GM23248 (cell line): ENCODE data around the gene TMEM187. TPM values are rescaled to one million over a fixed set of nuclear protein-coding genes. Genes with fewer than 3 reads are reported as not detected.
A peak's percentile ranks its signal among the peaks of the same experiment; 100 is the strongest.

ENCODE experiments used
- DNase-seq: peaks from one replicate; pipeline ENCODE4 v3.0.0-alpha.2; 2015
- H2AFZ ChIP-seq: fragments of 200-600 bp; sonication (generic); 2 replicates; pipeline ENCODE4 v1.6.1; 2016; ENCODE audit warnings: antibody characterized with exemption
- H3F3A ChIP-seq: fragments of 200-600 bp; sonication (generic); 2 replicates; pipeline ENCODE4 v1.6.1; 2016; ENCODE audit warnings: mild to moderate bottlenecking, antibody characterized with exemption, mixed run types; ENCODE audit not compliant: insufficient read depth
- H3K27ac ChIP-seq: fragments of 200-600 bp; sonication (generic); 2 replicates; pipeline ENCODE4 v1.5.1; 2016; ENCODE audit warnings: mild to moderate bottlenecking
- H3K27me3 ChIP-seq: fragments of 200-600 bp; sonication (generic); replicated peaks from 2 replicates; pipeline ENCODE4 v1.6.1; 2016; ENCODE audit warnings: mild to moderate bottlenecking; ENCODE audit not compliant: insufficient read depth
- H3K36me3 ChIP-seq: fragments of 200-600 bp; sonication (generic); 2 replicates; pipeline ENCODE4 v1.6.1; 2016; ENCODE audit warnings: low read depth, mild to moderate bottlenecking
- H3K4me1 ChIP-seq: fragments of 200-600 bp; sonication (generic); 2 replicates; pipeline ENCODE4 v1.6.1; 2016; ENCODE audit warnings: mild to moderate bottlenecking; ENCODE audit not compliant: insufficient read depth
- H3K4me2 ChIP-seq: fragments of 200-600 bp; sonication (generic); one replicate; pipeline ENCODE4 v1.6.1; 2016; ENCODE audit warnings: mild to moderate bottlenecking; ENCODE audit not compliant: unreplicated experiment
- H3K4me3 ChIP-seq: fragments of 200-600 bp; sonication (generic); 2 replicates; pipeline ENCODE4 v1.5.1; 2016; ENCODE audit warnings: mild to moderate bottlenecking
- H3K79me2 ChIP-seq: fragments of 200-600 bp; sonication (generic); 2 replicates; pipeline ENCODE4 v1.6.1; 2016; ENCODE audit warnings: mild to moderate bottlenecking; ENCODE audit not compliant: insufficient read depth
- H3K9ac ChIP-seq: fragments of 200-600 bp; sonication (generic); 2 replicates; pipeline ENCODE4 v1.6.1; 2016; ENCODE audit warnings: mild to moderate bottlenecking
- H3K9me2 ChIP-seq: fragments of 200-600 bp; sonication (generic); 2 replicates; pipeline ENCODE4 v1.6.1; 2016; ENCODE audit warnings: mixed run types, mild to moderate bottlenecking, moderate library complexity; ENCODE audit not compliant: insufficient read depth
- H3K9me3 ChIP-seq: fragments of 200-600 bp; sonication (generic); one replicate; pipeline ENCODE4 v1.6.1; 2017; ENCODE audit warnings: low read depth
- H4K20me1 ChIP-seq: fragments of 200-600 bp; sonication (generic); 2 replicates; pipeline ENCODE4 v1.6.0; 2016; ENCODE audit not compliant: insufficient read depth
- EZH2 ChIP-seq: fragments of 200-600 bp; sonication (generic); IDR thresholded peaks from 2 replicates; pipeline ENCODE4 v1.6.1; 2018; ENCODE audit warnings: antibody characterized with exemption, mild to moderate bottlenecking; ENCODE audit not compliant: insufficient read depth, poor library complexity, severe bottlenecking
- EZH2phosphoT487 ChIP-seq: fragments of 200-600 bp; sonication (generic); IDR thresholded peaks from 2 replicates; pipeline ENCODE4 v1.6.1; 2018; ENCODE audit warnings: antibody characterized with exemption, moderate library complexity, mild to moderate bottlenecking, low read depth; ENCODE audit not compliant: insufficient read depth
- WGBS, 2 experiments: methylation state at CpG; one replicate each; pipeline ENCODE4 v1.1.6; 2015 to 2017; ENCODE audit warnings: low lambda C conversion rate in 2 of 2, low coverage in 1 of 2; ENCODE audit errors: missing lambda C conversion rate in 2 of 2; 5-methylcytosine and 5-hydroxymethylcytosine counted together
- in situ Hi-C: fragments of 300-500 bp; cut with MboI; formaldehyde crosslinking; loops from 2 replicates; pipeline ENCODE4 v1.15.0; 2020
- polyA plus RNA-seq: library from polyadenylated mRNA; unstranded; fragments of >200 nt; fragmentation: Nextera tagmentation; extraction: Ambion mirVana; gene quantifications from 2 replicates; pipeline ENCODE4 v1.2.1, GENCODE V29; 2016
- total RNA-seq: library from RNA; depleted of rRNA; stranded (reverse); fragments of >200 nt; shearing (Covaris generic); gene quantifications from 2 replicates; pipeline ENCODE4 v1.2.3, GENCODE V29; 2014

TMEM187 gene
- total and polyA plus RNA-seq, 2 experiments from 2014 or later, result 7.6 to 8.5 TPM

GRCh38 chrX:154020536-154021115, 48.1 kb downstream of the TMEM187 start:
- WGBS, 2 experiments, result 9 to 29% methylated on average over 6 to 8 of the region's 9 CpGs
- DNase-seq, result peak; percentile 48
- H3K4me3 ChIP-seq, result peak overlapping the region; percentile 54

DNA sequence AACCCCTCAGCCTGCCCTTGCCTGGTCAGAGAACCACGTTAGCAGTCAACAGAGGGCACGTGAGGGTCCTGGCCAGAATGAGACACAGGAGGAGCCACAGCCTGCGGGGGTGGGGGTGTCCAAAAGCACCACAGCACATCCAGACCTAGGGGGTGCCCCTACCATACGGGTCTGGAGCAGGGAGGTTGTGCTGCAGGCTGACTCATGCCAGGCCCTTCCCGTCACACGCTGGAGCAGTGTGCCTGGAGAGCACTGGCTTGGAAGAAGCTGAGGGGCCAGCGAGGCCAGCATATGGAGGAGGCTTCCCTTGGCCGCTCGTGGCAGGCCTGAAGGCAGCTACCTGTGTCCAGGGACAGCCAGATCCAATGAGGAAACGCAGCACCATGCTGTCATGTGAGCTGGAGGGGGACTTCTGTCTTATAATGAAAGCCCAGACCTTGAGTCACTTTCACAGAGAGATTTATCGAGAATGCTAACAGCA, 48.6 kb downstream of the TMEM187 start:
- Histone ChIP-seq H4K20me1 (no peaks in the 10 kb centered on the region), H3K27me3 (no peaks in the 10 kb centered on the region), H3K4me1 (peaks cover 20% of the 10 kb centered on the region), H2AFZ (no peak overlapping the region), H3K9me2 (no peaks in the 10 kb centered on the region), H3K4me2 (peak overlapping the region; percentile 72), H3K9ac (peak overlapping the region; percentile 92), H3F3A (peaks cover 12% of the 10 kb centered on the region; the same call in 1 of the 2 replicates), H3K79me2 (peaks cover 39% of the 10 kb centered on the region), H3K36me3 (no peaks in the 10 kb centered on the region), H3K4me3 (peak overlapping the region; percentile 54; the same call in 1 of the 2 replicates), H3K27ac (peak overlapping the region; percentile 84), H3K9me3 (no peaks in the 10 kb centered on the region)
- WGBS, 2 experiments, result 1 to 3% methylated on average over 9 of the region's 11 CpGs
- in situ Hi-C loops, result no loop called here
- peak; percentile 84 for DNase-seq
- TF ChIP-seq EZH2phosphoT487 (no peak), EZH2 (no peak)

More at GRCh38 chrX:154020536-154021115, 48.1 kb downstream of the TMEM187 start:
- Histone ChIP-seq H3K4me2 (peak overlapping the region; percentile 72), H3K4me1 (peaks cover 20% of the 10 kb centered on the region), H4K20me1 (no peaks in the 10 kb centered on the region), H3K27ac (peak overlapping the region; percentile 84), H2AFZ (no peak overlapping the region), H3K79me2 (peaks cover 39% of the 10 kb centered on the region), H3K36me3 (no peaks in the 10 kb centered on the region), H3K9ac (peak overlapping the region; percentile 92), H3F3A (peaks cover 12% of the 10 kb centered on the region; the same call in 1 of the 2 replicates), H3K9me2 (no peaks in the 10 kb centered on the region), H3K9me3 (no peaks in the 10 kb centered on the region), H3K27me3 (no peaks in the 10 kb centered on the region)
- in situ Hi-C loops, result no loop called here
- TF ChIP-seq EZH2, result no peak
- TF ChIP-seq EZH2phosphoT487, result no peak

DNA sequence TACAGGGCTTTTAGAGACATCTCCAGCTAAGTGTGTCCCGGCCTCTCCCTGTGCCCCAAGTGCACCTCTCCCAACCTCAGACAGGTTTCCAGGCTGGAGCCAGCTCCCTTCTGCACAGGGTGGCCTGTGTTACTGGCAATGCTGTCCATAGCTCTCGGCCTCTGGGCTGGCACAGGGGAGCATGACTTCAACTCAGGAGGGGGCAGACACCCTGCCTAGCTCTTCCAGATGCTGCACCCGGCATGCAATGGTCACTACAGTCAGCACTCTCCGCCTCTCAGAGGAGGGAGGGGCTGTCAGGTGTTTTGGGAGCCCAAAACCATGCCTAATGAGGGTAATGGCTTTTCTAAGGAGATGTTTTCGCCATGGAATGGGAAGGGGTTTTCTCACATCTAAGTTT, 49.6 kb downstream of the TMEM187 start:
- DNase-seq, result no peak
- Histone ChIP-seq H4K20me1 (no peaks in the 10 kb centered on the region), H3F3A (peaks cover 12% of the 10 kb centered on the region; the same call in 1 of the 2 replicates), H3K36me3 (no peaks in the 10 kb centered on the region), H3K9me3 (no peaks in the 10 kb centered on the region), H3K27ac (peak overlapping the region; percentile 84), H3K9ac (peak overlapping the region; percentile 92; the same call in 1 of the 2 replicates), H2AFZ (no peak overlapping the region), H3K4me3 (no peak overlapping the region), H3K79me2 (peaks cover 35% of the 10 kb centered on the region), H3K4me2 (no peak overlapping the region), H3K27me3 (no peaks in the 10 kb centered on the region), H3K4me1 (peaks cover 20% of the 10 kb centered on the region), H3K9me2 (no peaks in the 10 kb centered on the region)
- TF ChIP-seq EZH2phosphoT487, result no peak
- TF ChIP-seq EZH2, result no peak
- 77 to 80% methylated on average over 4 of the region's 5 CpGs for WGBS, 2 experiments
- in situ Hi-C loops, result no loop called here

- in situ Hi-C loops, result no loop called here
- TF ChIP-seq EZH2, result no peak
- no peak for TF ChIP-seq EZH2phosphoT487
- H3K9me3 ChIP-seq, result no peaks in the 10 kb centered on the region
- H3F3A ChIP-seq, result peaks cover 12% of the 10 kb centered on the region; the same call in 1 of the 2 replicates
- no peak overlapping the region for H3K4me3 ChIP-seq
- H3K4me2 ChIP-seq, result no peak overlapping the region
- peaks cover 20% of the 10 kb centered on the region for H3K4me1 ChIP-seq
- H3K27ac ChIP-seq, result no peak overlapping the region
- no peaks in the 10 kb centered on the region for H3K27me3 ChIP-seq
- no peaks in the 10 kb centered on the region for H3K36me3 ChIP-seq
- DNase-seq, result no peak
- H3K9me2 ChIP-seq, result no peaks in the 10 kb centered on the region
- peaks cover 29% of the 10 kb centered on the region for H3K79me2 ChIP-seq
- WGBS, 2 experiments, result 47 to 59% methylated on average over 14 to 16 of the region's 27 CpGs
- no peak overlapping the region for H2AFZ ChIP-seq
- H4K20me1 ChIP-seq, result no peaks in the 10 kb centered on the region
- H3K9ac ChIP-seq, result no peak overlapping the region
Observed at GRCh38 chrX:154023276-154024000, 50.9 kb downstream of the TMEM187 start.
